GM23248 (cell line): ENCODE data around the gene NPAS3.

ENCODE experiments used
- EZH2 ChIP-seq: fragments of 200-600 bp; sonication (generic); IDR thresholded peaks from 2 replicates; pipeline ENCODE4 v1.6.1; 2018; ENCODE audit warnings: antibody characterized with exemption, mild to moderate bottlenecking; ENCODE audit not compliant: insufficient read depth, poor library complexity, severe bottlenecking
- EZH2phosphoT487 ChIP-seq: fragments of 200-600 bp; sonication (generic); IDR thresholded peaks from 2 replicates; pipeline ENCODE4 v1.6.1; 2018; ENCODE audit warnings: antibody characterized with exemption, moderate library complexity, mild to moderate bottlenecking, low read depth; ENCODE audit not compliant: insufficient read depth

GRCh38 chr14:33207467-33208017 is 268.9 kb downstream of the NPAS3 start:
- TF ChIP-seq EZH2: no peak
- no peak for TF ChIP-seq EZH2phosphoT487
